ENCODE results near the gene POLRMT.

DNA sequence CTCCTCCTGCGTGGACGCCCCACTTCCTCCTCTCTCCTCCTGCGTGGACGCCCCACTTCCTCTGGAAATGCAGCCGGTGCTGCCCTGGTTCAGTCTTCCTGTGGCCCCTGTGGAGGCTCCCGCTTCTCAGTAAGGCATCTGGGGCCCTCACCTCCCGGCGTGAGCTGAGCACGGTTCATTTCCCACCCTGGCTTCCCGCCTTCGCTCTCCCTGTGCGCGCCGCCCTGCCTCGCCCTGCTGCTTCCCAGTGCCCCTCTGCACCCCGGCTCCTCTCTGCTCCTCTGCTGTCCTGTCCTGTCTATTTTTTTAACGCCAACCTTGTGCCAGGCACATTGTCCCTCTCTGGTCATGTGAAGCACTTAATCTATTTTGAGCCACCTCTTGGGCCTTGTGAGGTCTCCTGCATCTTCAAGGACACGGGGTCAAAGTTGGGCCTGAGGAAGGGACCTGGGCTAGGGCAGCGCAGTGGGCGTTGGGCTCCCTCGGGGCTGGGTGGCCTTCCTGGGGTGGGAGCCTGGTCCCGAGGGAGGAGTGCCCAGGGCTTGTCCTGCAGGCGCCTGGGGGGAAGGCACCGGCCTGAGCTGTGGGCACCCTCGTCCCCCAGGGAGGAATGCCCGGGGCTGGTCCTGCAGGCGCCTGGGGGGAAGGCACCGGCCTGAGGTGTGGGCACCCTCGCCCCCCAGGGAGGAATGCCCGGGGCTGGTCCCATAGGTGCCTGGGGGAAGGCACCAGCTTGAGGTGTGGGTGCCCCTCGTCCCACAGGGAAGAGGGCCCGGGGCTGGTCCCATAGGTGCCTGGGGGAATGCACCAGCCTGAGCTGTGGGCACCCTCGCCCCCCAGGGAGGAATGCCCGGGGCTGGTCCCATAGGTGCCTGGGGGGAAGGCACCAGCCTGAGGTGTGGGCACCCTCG, 30.7 kb downstream of the POLRMT start:
- TF ChIP-seq, protein P1, sequence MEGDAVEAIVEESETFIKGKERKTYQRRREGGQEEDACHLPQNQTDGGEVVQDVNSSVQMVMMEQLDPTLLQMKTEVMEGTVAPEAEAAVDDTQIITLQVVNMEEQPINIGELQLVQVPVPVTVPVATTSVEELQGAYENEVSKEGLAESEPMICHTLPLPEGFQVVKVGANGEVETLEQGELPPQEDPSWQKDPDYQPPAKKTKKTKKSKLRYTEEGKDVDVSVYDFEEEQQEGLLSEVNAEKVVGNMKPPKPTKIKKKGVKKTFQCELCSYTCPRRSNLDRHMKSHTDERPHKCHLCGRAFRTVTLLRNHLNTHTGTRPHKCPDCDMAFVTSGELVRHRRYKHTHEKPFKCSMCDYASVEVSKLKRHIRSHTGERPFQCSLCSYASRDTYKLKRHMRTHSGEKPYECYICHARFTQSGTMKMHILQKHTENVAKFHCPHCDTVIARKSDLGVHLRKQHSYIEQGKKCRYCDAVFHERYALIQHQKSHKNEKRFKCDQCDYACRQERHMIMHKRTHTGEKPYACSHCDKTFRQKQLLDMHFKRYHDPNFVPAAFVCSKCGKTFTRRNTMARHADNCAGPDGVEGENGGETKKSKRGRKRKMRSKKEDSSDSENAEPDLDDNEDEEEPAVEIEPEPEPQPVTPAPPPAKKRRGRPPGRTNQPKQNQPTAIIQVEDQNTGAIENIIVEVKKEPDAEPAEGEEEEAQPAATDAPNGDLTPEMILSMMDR (IDR thresholded peaks at IDR 0.05; ENCODE audit: poor library complexity): no peak
- TF ChIP-seq EZH2 (IDR thresholded peaks at IDR 0.05; ENCODE audit: borderline replicate concordance) (no peak), EZH2phosphoT487 (IDR thresholded peaks at IDR 0.05; ENCODE audit: low read depth, severe bottlenecking, unreplicated experiment) (no peak)

Data from hepatocyte (in vitro differentiated cells).